Transverse colon (tissue), 4 donors: ENCODE results near the gene NME5.

ENCODE experiments used
- CTCF ChIP-seq, 5 experiments: fragments of 200-600 bp in 3 of 5; fragments of 450-650 bp in 2 of 5; sonication (generic) in 3 of 5; IDR thresholded peaks; 1 replicate in 2 of 5; 2 replicates in 3 of 5; pipeline ENCODE4 v1.5.1; 2016 to 2017; ENCODE audit warnings: antibody characterized with exemption in 5 of 5, inconsistent platforms in 3 of 5, mild to moderate bottlenecking in 2 of 5, moderate library complexity in 1 of 5
- EP300 ChIP-seq: sonication (generic); formaldehyde crosslinking; IDR thresholded peaks from one replicate; pipeline ENCODE4 v1.6.1; 2017; ENCODE audit warnings: antibody characterized with exemption, low read depth
- POLR2A ChIP-seq: fragments of 450-650 bp; IDR thresholded peaks from one replicate; pipeline ENCODE4 v1.6.1; 2016; ENCODE audit warnings: antibody characterized with exemption, mild to moderate bottlenecking, moderate library complexity
- POLR2AphosphoS5 ChIP-seq, 3 donors: sonication (generic); formaldehyde crosslinking; IDR thresholded peaks; one replicate each; pipeline ENCODE4 v1.6.1; 2016; ENCODE audit warnings: antibody characterized with exemption in 3 of 3

- TF ChIP-seq CTCF (IDR thresholded peaks at IDR 0.05) (no peak), POLR2A (no peak), POLR2AphosphoS5 (IDR thresholded peaks at IDR 0.05) (no peak), EP300 (no peak)
These were observed 27.3 kb downstream of the NME5 start for GRCh38 chr5:138111937-138112336.
